Fibroblast of the aortic adventitia (primary cell): ENCODE results near the gene DLGAP4. TPM values are rescaled to one million over a fixed set of nuclear protein-coding genes. Genes with fewer than 3 reads are reported as not detected.

Experiments
- DNase-seq: peaks from one replicate; pipeline ENCODE4 v3.0.0-alpha.2; 2010; ENCODE audit warnings: low read depth
- H3K4me3 ChIP-seq: 2 replicates; pipeline ENCODE4 v1.5.1; 2011; ENCODE audit warnings: low read depth, mild to moderate bottlenecking, control low read depth, low read length, moderate library complexity
- CTCF ChIP-seq: IDR thresholded peaks from 2 replicates; pipeline ENCODE4 v1.5.1; 2011; ENCODE audit warnings: mild to moderate bottlenecking, low read length, control low read depth, inconsistent platforms; ENCODE audit not compliant: insufficient read depth
- total RNA-seq: library from RNA; depleted of rRNA; stranded (reverse); fragments of >200 nt; gene quantifications from 2 replicates; pipeline ENCODE4 v1.2.3, GENCODE V29; 2012; ENCODE audit warnings: low replicate concordance

The DLGAP4 gene
- total RNA-seq, 1 donor: 19.5 TPM

GRCh38 chr20:36435592-36436541, 129.7 kb downstream of the DLGAP4 start:
- peak; percentile 31 for DNase-seq
- H3K4me3 ChIP-seq: peak overlapping the region; percentile 50
- TF ChIP-seq CTCF: no peak

- TF ChIP-seq CTCF: peak; percentile 88
- H3K4me3 ChIP-seq: no peak overlapping the region
- peak; percentile 59 for DNase-seq
These were observed 133.0 kb downstream of the DLGAP4 start for GRCh38 chr20:36439040-36439730.

- H3K4me3 ChIP-seq: no peak overlapping the region
- DNase-seq: no peak
- TF ChIP-seq CTCF: peak; percentile 19
These were observed 133.6 kb downstream of the DLGAP4 start for GRCh38 chr20:36439731-36440072.

GRCh38 chr20:36440370-36441026, 134.4 kb downstream of the DLGAP4 start:
- DNase-seq: no peak
- no peak overlapping the region for H3K4me3 ChIP-seq
- TF ChIP-seq CTCF: no peak

GRCh38 chr20:36441027-36441414, 134.9 kb downstream of the DLGAP4 start:
- no peak for DNase-seq
- TF ChIP-seq CTCF: no peak
- H3K4me3 ChIP-seq: no peak overlapping the region

GRCh38 chr20:36441416-36441815, 135.3 kb downstream of the DLGAP4 start:
- no peak overlapping the region for H3K4me3 ChIP-seq
- no peak for TF ChIP-seq CTCF
- no peak for DNase-seq
